Measurements from ENCODE around the gene FXYD3.

FXYD3 gene

DNA sequence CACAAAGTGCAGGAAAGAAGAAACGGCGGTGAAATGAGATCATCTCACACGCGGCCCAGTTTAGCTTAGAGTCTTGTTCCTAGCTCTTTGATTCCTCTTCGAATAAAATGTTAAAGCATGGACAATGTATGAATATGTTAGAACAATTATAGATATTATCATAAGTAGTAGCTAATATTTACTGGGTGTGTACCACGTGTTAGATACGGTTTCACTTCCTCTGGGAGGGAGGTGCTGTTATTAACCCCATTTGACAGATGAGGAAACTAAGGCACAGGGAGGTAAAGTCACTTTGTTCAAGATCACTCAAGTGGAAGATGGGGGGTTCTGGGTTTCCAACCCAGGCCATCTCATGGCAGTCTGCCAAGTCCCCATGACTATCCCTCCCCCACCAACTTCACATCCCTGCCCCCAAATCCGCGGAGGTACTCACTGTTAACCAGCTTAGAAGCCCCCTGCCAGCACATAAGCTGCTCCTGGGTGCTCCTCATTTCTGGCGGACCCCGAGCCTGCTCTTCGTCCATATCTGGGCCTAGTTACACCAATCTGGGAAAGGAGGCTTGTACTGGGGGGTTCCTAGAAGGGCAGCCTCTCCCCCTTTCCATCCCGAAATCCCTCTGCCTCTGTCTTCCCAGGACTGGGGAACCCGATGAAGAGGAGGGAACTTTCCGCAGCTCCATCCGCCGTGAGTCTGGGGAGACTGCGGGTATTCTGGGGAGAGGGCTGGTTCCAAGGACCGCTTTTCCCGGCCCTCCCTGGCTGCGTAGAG is 26.4 kb downstream of the FXYD3 start:
- peak overlapping the region; percentile 16 for H3K4me3 ChIP-seq (ENCODE audit: low read depth, low read length)
- TF ChIP-seq, protein P1, sequence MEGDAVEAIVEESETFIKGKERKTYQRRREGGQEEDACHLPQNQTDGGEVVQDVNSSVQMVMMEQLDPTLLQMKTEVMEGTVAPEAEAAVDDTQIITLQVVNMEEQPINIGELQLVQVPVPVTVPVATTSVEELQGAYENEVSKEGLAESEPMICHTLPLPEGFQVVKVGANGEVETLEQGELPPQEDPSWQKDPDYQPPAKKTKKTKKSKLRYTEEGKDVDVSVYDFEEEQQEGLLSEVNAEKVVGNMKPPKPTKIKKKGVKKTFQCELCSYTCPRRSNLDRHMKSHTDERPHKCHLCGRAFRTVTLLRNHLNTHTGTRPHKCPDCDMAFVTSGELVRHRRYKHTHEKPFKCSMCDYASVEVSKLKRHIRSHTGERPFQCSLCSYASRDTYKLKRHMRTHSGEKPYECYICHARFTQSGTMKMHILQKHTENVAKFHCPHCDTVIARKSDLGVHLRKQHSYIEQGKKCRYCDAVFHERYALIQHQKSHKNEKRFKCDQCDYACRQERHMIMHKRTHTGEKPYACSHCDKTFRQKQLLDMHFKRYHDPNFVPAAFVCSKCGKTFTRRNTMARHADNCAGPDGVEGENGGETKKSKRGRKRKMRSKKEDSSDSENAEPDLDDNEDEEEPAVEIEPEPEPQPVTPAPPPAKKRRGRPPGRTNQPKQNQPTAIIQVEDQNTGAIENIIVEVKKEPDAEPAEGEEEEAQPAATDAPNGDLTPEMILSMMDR (IDR thresholded peaks at IDR 0.05; ENCODE audit: low read depth, low read length, missing control alignments) = no peak
- DNase-seq (ENCODE audit: low read depth) = no peak

DNA sequence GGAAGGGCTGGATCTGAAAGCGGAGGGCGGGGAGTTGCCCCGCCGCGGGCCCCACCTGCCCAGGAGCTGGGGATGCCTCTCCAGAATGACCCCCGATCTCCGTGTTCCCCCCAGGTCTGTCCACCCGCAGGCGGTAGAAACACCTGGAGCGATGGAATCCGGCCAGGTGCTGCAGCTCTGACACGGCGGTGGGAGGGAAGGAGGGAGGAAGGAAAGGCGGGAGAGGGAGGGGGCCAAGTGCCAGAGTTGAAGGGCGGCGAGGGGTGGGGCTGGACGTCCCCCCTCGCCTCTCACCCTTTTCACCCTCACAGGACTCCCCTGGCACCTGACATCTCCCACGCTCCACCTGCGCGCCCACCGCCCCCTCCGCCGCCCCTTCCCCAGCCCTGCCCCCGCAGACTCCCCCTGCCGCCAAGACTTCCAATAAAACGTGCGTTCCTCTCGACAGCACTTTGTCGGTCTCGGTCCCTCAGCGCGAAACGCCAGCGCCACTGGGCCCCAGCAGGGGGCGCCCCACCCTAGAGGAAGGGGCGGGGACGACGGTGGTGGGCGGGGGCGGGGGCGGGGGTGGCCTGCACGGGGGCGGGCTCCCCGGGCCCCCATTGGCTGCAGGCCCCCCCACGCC is 27.1 kb downstream of the FXYD3 start:
- TF ChIP-seq, protein P1 (IDR thresholded peaks at IDR 0.05; ENCODE audit: low read depth, low read length, missing control alignments) = peak; percentile 46
- DNase-seq (ENCODE audit: low read depth) = no peak
- H3K4me3 ChIP-seq (ENCODE audit: low read depth, low read length) = no peak overlapping the region

DNA sequence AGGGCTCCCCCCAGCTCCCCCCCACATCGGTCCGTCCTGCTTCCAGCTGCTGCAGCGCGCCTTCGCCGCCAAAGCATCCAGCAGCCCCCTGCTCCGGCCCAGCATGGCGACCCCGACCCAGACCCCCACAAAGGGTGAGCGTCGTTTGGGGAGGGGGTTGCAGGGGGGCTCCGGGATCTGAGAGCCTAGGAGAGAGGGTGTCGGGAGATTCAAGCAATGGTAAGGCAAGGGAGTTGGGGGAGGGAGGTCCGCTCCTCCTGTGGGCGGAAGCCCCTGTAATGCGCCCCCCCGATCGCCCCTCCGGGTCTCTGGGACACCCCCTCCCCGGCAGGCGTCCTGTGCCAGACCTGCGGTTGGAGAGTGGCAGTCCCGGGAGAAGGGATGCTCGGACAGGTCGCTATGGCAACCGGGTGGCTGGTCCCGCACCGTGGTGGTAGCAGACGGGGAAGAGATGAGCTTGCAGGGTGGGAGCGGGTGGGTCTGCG is 27.6 kb downstream of the FXYD3 start, which contains the start of gene FXYD7:
Gene FXYD7 (plus strand): TSS at position 25 of the 485 bp plus-strand sequence. CDS start 79 bp downstream, at position 104.
- DNase-seq (ENCODE audit: low read depth) = no peak
- TF ChIP-seq, protein P1 (IDR thresholded peaks at IDR 0.05; ENCODE audit: low read depth, low read length, missing control alignments) = no peak
- H3K4me3 ChIP-seq (ENCODE audit: low read depth, low read length) = no peak within 1 kb of the TSS

DNA sequence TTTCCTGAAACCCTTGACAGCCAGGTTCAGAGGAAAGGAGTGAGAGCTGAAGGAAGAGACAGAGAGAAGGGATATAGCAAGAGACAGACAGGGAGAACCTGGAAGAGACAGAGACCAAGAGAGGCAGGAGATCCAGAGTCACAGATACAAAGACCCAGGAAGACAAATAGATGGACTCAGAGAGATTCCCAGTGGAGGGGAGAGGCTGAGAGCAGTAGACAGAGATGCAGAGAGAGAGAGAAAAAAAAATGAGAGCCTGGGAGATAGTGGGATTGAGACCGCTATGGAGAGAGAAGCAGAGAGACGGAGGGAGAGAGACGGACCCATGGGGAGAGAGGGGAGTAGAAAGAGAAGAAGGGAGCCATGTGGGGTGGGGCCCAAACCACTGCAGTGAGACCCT is 28.2 kb downstream of the FXYD3 start:
- H3K4me3 ChIP-seq (ENCODE audit: low read depth, low read length) = no peak overlapping the region
- TF ChIP-seq, protein P1 (IDR thresholded peaks at IDR 0.05; ENCODE audit: low read depth, low read length, missing control alignments) = no peak
- no peak for DNase-seq (ENCODE audit: low read depth)

DNA sequence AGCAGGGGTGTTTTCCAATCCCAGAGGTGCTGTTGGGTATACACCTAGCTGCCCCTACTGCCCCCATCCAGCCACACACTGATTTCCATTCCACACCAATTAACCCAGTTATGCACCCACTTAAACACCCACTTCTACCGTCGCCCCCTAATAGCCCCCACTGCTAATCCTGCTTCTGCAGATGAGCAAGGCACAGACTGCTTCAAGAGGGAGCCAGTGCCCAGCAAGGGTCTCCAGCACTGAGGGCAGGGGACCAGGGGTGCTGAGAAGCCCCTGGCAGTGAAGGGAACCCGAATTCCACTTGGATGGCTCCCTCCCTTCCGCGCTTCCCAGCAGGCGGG is 28.6 kb downstream of the FXYD3 start:
- no peak for DNase-seq (ENCODE audit: low read depth)
- H3K4me3 ChIP-seq (ENCODE audit: low read depth, low read length) = no peak overlapping the region
- TF ChIP-seq, protein P1 (IDR thresholded peaks at IDR 0.05; ENCODE audit: low read depth, low read length, missing control alignments) = no peak

DNA sequence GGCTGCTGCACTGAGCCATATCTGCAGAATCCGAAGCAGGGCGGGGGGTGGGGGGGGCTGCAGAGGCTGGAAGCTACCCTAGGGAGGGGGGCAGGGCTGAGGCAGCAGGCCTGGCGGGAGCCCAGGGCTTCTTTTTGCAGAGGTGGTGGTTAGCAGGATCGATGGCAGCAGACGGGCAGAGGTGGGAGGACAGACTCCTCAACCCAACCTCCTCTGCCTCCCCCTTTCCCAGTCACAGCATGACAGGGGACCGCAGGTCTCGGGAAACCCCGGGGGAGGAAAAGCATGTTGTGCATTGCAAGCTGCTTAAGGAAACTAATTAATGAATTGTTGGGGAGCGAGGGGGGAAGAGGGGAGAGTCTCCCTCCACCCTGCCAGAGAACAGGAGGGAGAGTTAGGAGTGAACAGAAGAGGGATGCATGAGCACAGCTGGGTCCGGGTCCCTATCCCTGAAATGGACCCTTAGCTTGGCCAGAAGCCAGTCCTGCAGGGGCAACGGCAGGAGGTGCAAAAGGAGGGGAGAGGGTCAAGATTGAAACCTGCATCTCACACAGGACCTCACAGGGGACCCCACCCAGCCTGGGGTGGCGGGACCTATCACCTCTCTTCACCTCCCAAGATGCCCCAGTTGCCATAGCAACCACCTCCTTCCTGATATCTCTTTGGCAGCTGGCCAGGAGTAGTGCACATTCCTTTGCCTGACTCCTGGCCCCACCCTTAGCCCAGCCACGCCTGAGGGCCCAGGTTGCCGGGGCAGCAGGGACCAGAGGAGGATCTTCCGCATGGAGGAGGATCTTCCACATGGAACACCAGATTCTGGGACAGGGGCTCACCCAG is 29.2 kb downstream of the FXYD3 start:
- no peak for DNase-seq (ENCODE audit: low read depth)
- TF ChIP-seq, protein P1 (IDR thresholded peaks at IDR 0.05; ENCODE audit: low read depth, low read length, missing control alignments) = no peak
- H3K4me3 ChIP-seq (ENCODE audit: low read depth, low read length) = no peak overlapping the region

Measured in GM12864 (cell line).